Heart left ventricle (tissue), 16 donors: ENCODE measurements around the gene RPL35. TPM values are rescaled to one million over a fixed set of nuclear protein-coding genes. Genes with fewer than 3 reads are reported as not detected.

Source experiments
- ATAC-seq, 4 donors: fragments of 200-7000 bp; cut with Tn5 transposase; one replicate each; pipeline ENCODE4 v1.9.1; 2020 to 2022; ENCODE audit warnings: moderate library complexity in 4 of 4, mild to moderate bottlenecking in 3 of 4, moderate number of reproducible peaks in 1 of 4
- DNase-seq, 5 donors: peaks; one replicate each; pipeline ENCODE4 v3.0.0-alpha.2; 2020
- H3K27ac ChIP-seq, 12 donors: fragments of 200-600 bp; sonication (generic) in 4 of 12; one replicate each; pipeline versions ENCODE4 v1.5.0 to v1.8.0; 2016 to 2022; ENCODE audit warnings: mild to moderate bottlenecking in 2 of 12
- H3K27me3 ChIP-seq, 9 donors: fragments of 200-600 bp; sonication (generic) in 2 of 9; one replicate each; pipeline versions ENCODE4 v1.5.1 to v1.8.0; 2016 to 2022; ENCODE audit warnings: mild to moderate bottlenecking in 3 of 9
- H3K36me3 ChIP-seq, 9 donors: fragments of 200-600 bp; sonication (generic) in 2 of 9; one replicate each; pipeline versions ENCODE4 v1.5.0 to v1.8.0; 2018 to 2022; ENCODE audit warnings: mild to moderate bottlenecking in 2 of 9
- H3K4me1 ChIP-seq, 12 donors: fragments of 200-600 bp; sonication (generic) in 4 of 12; one replicate each; pipeline versions ENCODE4 v1.5.0 to v1.8.0; 2016 to 2022; ENCODE audit warnings: mild to moderate bottlenecking in 3 of 12
- H3K4me3 ChIP-seq, 12 donors: fragments of 200-600 bp; sonication (generic) in 4 of 12; one replicate each; pipeline versions ENCODE4 v1.5.0 to v1.8.0; 2017 to 2022; ENCODE audit warnings: mild to moderate bottlenecking in 9 of 12, moderate library complexity in 4 of 12
- H3K9me3 ChIP-seq, 12 donors: fragments of 200-600 bp; sonication (generic) in 4 of 12; one replicate each; pipeline versions ENCODE4 v1.5.0 to v1.8.0; 2016 to 2022; ENCODE audit warnings: mild to moderate bottlenecking in 1 of 12
- CTCF ChIP-seq, 12 donors: fragments of 200-600 bp; sonication (generic) in 4 of 12; IDR thresholded peaks; one replicate each; pipeline versions ENCODE4 v1.5.0 to v1.8.0; 2018 to 2022; ENCODE audit warnings: antibody characterized with exemption in 12 of 12, mild to moderate bottlenecking in 5 of 12
- POLR2A ChIP-seq, 2 donors: fragments of 450-650 bp; IDR thresholded peaks; one replicate each; pipeline ENCODE4 v1.6.1; 2017; ENCODE audit warnings: antibody characterized with exemption in 2 of 2, mild to moderate bottlenecking in 2 of 2, moderate library complexity in 2 of 2
- WGBS, 4 donors: extraction: QIAGEN DNeasy Blood & Tissue Kit in 2 of 4; methylation state at CpG; one replicate each; pipeline versions ENCODE4 v1.1.5 to v1.1.7; 2013 to 2018; 5-methylcytosine and 5-hydroxymethylcytosine counted together
- intact Hi-C, 10 donors: fragments of 100-400 bp; cut with DNase I; formaldehyde crosslinking; loops; one replicate each; pipeline versions ENCODE4 v1.11.1 to v1.14.2; 2022
- polyA plus RNA-seq, 2 donors: library from polyadenylated mRNA; stranded (reverse); fragments of 200-250 nt; gene quantifications; one replicate each; pipeline ENCODE4 v1.2.3, GENCODE V29; 2013
- total RNA-seq, 9 donors: library from RNA; depleted of rRNA in 2 of 9; stranded (reverse); fragments of >200 nt in 2 of 9; fragmentation: NEBNext Ultra II Directional in 3 of 9; extraction: Animal tissue kit (Norgen Biotek cat#: 25700) in 3 of 9; gene quantifications; one replicate each; pipeline versions ENCODE4 v1.1.0 to v1.2.4, GENCODE V29; 2016 to 2023
- donor health status: ischemic (EF 13 %, LVEDD 7.1; RV severe dilation, severe dysfunction).
- donor health status: healthy with polysubstance abuse.
- donor health status: DM: no; HTN: yes; CAD: no.
- donor health status: DM: no; HTN: no; CAD: no.
- donor health status: ischemic (EF 25% LVEDD 6.9; RV normal size, moderate dysfunction).
- donor health status: ischemic (EF 25% LVEDD 5.7; RV mildly dilated, moderate dysfunction).
- donor health status: healthy.
- donor health status: DM: yes; HTN: yes; CAD: no.
- donor health status: ischemic (EF 35%, LVEDD 5.7; RV mildly dilated, moderate dysfunction).
- donor health status: nonischemic (EF 11% LVEDD 7.7; RV severe dilation, severe dysfunction).
- donor health status: DM: yes; HTN: yes; CAD: no.
- donor health status: PGD.
- donor health status: ischemic (EF 29% LVEDD 5.4; RV normal size, mild dysfunction).
- donor health status: nonischemic (EF 23%, LVEDD 6.1; RV moderate dilation, normal function).

Gene RPL35
- total and polyA plus RNA-seq, 11 donors = 600 to 3,054 (median 868) TPM

GRCh38 chr9:124886461-124886860 is 24.7 kb upstream of the RPL35 start:
- peaks cover 0 to 100% (median 92%) of the 10 kb centered on the region in 9 donors for H3K36me3 ChIP-seq
- H3K27me3 ChIP-seq = no peaks in the 10 kb centered on the region
- H3K9me3 ChIP-seq = no peaks in the 10 kb centered on the region
- intact Hi-C loops = no loop called here
- no peak overlapping the region for H3K27ac ChIP-seq
- DNase-seq = no peak
- H3K4me1 ChIP-seq = no peaks in the 10 kb centered on the region
- TF ChIP-seq POLR2A (IDR thresholded peaks at IDR 0.05) = no peak
- ATAC-seq = no peak
- WGBS, 4 donors = 81 to 89% (median 86%) methylated on average over 10 of the region's 10 CpGs
- no peak overlapping the region for H3K4me3 ChIP-seq

GRCh38 chr9:124885551-124885950 is 23.8 kb upstream of the RPL35 start:
- Histone ChIP-seq H3K27ac (no peak overlapping the region), H3K4me1 (no peaks in the 10 kb centered on the region), H3K4me3 (no peak overlapping the region), H3K36me3 (peaks cover 0 to 100% (median 92%) of the 10 kb centered on the region in 9 donors), H3K27me3 (no peaks in the 10 kb centered on the region), H3K9me3 (no peaks in the 10 kb centered on the region)
- no peak for TF ChIP-seq CTCF (IDR thresholded peaks at IDR 0.05)
- TF ChIP-seq POLR2A (IDR thresholded peaks at IDR 0.05) = no peak
- intact Hi-C loops = no loop called here
- WGBS, 4 donors = 93 to 96% (median 95%) methylated on average over 4 of the region's 4 CpGs
- ATAC-seq = no peak
- no peak for DNase-seq

GRCh38 chr9:124884376-124884775 is 22.6 kb upstream of the RPL35 start:
- WGBS, 4 donors = 73 to 84% (median 82%) methylated on average over 4 of the region's 4 CpGs
- no peak for ATAC-seq
- Histone ChIP-seq H3K9me3 (no peaks in the 10 kb centered on the region), H3K4me3 (no peak overlapping the region), H3K4me1 (no peaks in the 10 kb centered on the region), H3K36me3 (peaks cover 0 to 100% (median 92%) of the 10 kb centered on the region in 9 donors), H3K27ac (no peak overlapping the region), H3K27me3 (no peaks in the 10 kb centered on the region)
- peak in 1 of 5 donors; percentile 6 for DNase-seq
- no peak for TF ChIP-seq POLR2A (IDR thresholded peaks at IDR 0.05)
- TF ChIP-seq CTCF (IDR thresholded peaks at IDR 0.05) = no peak
- intact Hi-C loops = no loop called here

GRCh38 chr9:124882231-124882630 is 20.5 kb upstream of the RPL35 start:
- Histone ChIP-seq H3K36me3 (peaks cover 0 to 100% (median 92%) of the 10 kb centered on the region in 9 donors), H3K27me3 (no peaks in the 10 kb centered on the region), H3K27ac (no peak overlapping the region), H3K4me1 (no peaks in the 10 kb centered on the region), H3K4me3 (no peak overlapping the region), H3K9me3 (no peaks in the 10 kb centered on the region)
- ATAC-seq (no peak), DNase-seq (peak in 1 of 5 donors; percentile 4)
- 74 to 84% (median 77%) methylated on average over 11 to 13 of the region's 13 CpGs for WGBS, 4 donors
- TF ChIP-seq CTCF (IDR thresholded peaks at IDR 0.05) (no peak), POLR2A (IDR thresholded peaks at IDR 0.05) (no peak)
- intact Hi-C loops = no loop called here

- TF ChIP-seq POLR2A (IDR thresholded peaks at IDR 0.05) = no peak
- TF ChIP-seq CTCF (IDR thresholded peaks at IDR 0.05) = no peak
- 91 to 96% (median 93%) methylated on average over 16 of the region's 16 CpGs for WGBS, 4 donors
- no peaks in the 10 kb centered on the region for H3K4me1 ChIP-seq
- H3K27ac ChIP-seq = no peak overlapping the region
- peak in 1 of 5 donors; percentile 11 for DNase-seq
- H3K27me3 ChIP-seq = no peaks in the 10 kb centered on the region
- H3K4me3 ChIP-seq = no peak overlapping the region
- H3K9me3 ChIP-seq = no peaks in the 10 kb centered on the region
- no peak for ATAC-seq
- intact Hi-C loops = no loop called here
- peaks cover 0 to 100% (median 92%) of the 10 kb centered on the region in 9 donors for H3K36me3 ChIP-seq
Measured at GRCh38 chr9:124881138-124881743, 19.5 kb upstream of the RPL35 start.
